GM18868 (cell line): ENCODE data around the gene ADI1.

Experiments
- ATAC-seq: cut with Tn5 transposase; IDR thresholded peaks from one replicate; pipeline ENCODE4 v1.9.1; 2021; ENCODE audit warnings: mild to moderate bottlenecking, moderate library complexity; ENCODE audit not compliant: unreplicated experiment

The ADI1 gene

GRCh38 chr2:3481736-3482362 is 37.5 kb downstream of the ADI1 start:
- no peak for ATAC-seq

GRCh38 chr2:3481011-3481400 is 38.3 kb downstream of the ADI1 start:
- ATAC-seq: no peak

- ATAC-seq: no peak
Observed at GRCh38 chr2:3480352-3481010, 38.9 kb downstream of the ADI1 start.

DNA sequence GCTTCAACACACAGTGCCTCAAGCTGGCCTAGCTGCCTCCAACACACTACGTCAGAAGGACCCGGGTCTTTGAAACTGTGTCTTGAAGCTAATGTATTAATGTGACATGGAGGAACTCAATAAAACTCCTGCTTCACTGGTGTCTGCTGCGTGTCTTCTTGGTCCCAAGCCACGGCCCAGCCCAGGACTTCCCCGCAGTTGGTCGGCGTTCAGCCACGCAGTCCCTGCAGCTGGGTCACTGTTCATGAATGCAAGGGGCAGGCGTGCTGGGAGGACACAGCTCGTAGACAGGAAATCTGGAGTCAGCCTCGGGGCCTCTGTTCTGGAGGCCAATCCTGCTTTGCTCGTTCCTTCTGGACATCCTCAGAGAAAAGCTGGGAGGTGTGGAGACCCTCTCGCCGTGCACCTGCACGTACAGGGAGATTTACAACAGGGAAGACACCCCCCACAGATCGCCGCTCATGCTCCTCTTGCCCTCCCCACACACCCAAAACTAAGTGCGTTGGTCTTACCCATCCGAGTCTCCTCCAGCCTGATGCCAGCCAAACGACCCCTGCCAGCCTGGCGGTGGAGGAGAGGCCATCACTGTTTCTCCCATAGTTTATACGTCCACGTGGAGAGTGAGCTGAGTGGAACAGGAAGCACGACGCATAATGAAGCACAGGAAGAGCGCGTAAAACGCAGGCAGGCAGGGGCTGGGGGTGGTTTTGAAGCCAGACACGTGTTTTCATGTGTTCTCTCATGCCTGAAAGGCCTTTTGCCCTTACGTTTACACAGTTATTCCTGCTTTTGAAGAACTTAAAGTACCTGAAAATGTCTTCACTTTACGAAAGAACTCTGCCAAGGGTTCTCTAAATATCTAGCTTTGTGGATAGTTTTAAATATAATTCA is 39.7 kb downstream of the ADI1 start:
- ATAC-seq: no peak

GRCh38 chr2:3478846-3479385 is 40.4 kb downstream of the ADI1 start:
- ATAC-seq: no peak

DNA sequence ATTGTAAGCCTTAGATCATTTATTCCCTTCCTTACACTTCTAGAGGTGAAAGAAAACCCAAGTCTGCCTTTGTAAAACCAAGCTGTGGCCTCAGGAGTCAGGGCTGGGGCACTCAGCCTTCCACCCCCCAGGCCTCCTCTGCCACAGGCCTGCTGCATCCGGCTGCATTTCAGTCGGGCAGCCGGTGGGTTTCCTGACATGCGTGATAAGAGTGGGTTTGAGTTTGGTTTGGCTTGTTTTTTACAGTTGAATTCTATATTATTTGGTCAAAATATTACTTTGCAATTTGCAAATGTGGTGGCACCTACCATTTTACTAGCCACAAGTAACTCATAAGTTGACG is 42.4 kb downstream of the ADI1 start:
- ATAC-seq: no peak

- ATAC-seq: no peak
Observed at GRCh38 chr2:3476321-3476984, 42.9 kb downstream of the ADI1 start.

DNA sequence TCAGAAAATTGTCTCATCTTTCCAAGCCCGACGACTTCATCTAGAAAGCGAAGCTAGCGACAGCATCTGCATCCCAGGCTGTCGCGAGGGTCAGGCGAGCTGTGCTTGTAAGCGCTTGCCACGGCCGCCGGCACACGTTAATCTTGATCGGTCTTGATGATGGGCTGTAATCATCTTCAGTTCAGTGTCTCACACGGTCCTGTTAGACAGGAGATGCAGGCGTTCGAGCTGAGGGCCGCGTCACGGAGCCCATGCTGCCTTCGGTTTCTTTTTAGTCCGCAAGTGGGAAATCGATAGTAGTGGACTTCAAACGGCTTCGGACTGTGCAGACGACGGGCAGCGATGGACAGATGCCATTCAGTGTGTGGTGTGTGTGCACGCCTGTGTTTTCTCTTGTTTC is 43.6 kb downstream of the ADI1 start:
- ATAC-seq: no peak

- no peak for ATAC-seq
Observed at GRCh38 chr2:3472966-3473365, 46.4 kb downstream of the ADI1 start.

GRCh38 chr2:3472296-3472695 is 47.0 kb downstream of the ADI1 start:
- ATAC-seq: no peak

- ATAC-seq: no peak
Observed at GRCh38 chr2:3470856-3471737, 48.2 kb downstream of the ADI1 start.

GRCh38 chr2:3470166-3470651 is 49.1 kb downstream of the ADI1 start:
- ATAC-seq: no peak

DNA sequence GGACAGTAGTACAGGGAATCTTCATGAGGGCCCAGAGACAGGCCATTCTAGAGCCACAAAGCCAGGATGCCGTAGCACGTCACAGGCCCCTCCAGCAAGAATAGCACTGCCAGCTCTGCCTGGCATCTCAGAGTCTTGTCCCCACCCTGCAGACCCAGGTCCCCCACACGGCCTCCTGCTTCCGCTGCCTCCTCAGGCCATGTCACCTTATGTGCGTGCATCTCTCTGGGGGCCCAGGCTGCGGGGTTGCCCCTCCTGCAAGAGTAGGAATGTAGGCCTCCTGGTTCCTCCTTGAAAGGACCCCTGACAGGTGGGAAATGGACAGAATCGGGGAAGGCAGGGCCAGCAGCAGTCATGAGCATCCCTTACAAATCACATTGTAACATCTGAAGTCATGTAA is 49.8 kb downstream of the ADI1 start:
- no peak for ATAC-seq

DNA sequence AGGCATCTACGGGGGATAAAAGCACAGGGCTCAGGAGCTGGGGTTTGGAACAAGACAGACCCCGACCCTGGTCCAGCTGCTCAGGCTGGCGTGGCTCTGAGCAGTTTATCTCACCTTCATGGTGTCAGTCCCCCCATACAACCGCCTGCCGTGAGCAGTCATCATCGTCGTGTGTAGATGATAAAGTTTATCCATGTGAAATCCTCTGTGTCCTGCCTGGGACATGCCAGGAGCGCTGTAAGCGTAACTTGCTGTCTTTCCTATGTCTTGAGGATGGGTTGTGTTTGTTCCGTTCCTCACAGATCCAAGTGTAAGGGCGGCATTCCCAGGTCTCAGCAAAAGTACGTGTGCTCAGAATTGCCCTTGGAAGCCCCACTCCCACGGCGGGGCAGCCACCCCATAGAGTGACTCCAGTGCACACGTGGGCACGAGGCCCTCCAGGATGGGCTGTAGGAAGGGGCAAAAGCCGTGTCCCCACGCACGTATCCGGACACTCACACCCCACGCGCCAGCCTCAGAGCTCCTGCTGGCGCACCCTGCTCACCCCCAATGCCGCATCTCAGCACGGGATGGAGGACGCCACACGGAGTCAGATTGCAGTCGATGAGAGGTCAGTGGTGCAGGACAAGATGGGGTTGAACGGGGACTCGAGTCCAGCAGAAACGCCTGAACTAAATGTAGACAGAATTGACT is 50.9 kb downstream of the ADI1 start:
- ATAC-seq: no peak

- ATAC-seq: no peak
Observed at GRCh38 chr2:3467654-3468053, 51.7 kb downstream of the ADI1 start.

DNA sequence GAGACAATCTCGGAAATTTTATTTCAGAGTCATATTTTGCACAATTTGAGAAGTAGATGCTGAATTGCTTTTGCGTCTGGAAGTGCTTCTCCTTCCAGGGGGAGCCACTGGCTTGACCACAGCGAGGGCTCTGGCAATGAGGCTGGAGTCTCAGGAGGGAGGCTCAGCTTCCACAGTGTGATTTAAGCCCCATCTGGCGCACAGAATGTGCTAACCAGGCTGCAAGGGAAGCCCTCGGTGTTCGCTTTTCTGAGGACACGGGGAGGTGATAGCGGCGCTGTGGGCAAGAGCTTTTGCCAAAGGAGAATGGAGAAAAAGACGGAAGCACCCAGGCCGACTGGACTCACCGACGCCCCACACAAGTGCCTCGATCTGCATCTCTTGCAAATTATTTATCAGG is 52.4 kb downstream of the ADI1 start:
- no peak for ATAC-seq

DNA sequence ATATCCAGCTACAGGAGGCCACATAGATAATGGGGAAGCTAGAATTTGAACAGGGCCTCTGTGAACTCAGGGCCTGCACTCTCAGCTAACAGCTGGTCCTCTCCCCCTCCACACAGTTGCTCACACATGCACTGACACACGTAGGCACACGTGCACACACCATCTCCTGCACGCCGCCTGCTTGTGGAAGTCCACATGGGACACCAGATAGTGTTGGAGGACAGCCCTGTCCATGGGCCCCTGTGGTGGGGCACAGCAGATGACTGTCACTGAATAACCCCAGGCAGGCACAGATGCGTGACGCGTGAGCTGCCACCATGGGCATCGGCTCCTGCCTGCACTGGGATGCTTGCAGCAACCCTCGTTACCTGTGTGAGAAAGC is 52.9 kb downstream of the ADI1 start:
- no peak for ATAC-seq

DNA sequence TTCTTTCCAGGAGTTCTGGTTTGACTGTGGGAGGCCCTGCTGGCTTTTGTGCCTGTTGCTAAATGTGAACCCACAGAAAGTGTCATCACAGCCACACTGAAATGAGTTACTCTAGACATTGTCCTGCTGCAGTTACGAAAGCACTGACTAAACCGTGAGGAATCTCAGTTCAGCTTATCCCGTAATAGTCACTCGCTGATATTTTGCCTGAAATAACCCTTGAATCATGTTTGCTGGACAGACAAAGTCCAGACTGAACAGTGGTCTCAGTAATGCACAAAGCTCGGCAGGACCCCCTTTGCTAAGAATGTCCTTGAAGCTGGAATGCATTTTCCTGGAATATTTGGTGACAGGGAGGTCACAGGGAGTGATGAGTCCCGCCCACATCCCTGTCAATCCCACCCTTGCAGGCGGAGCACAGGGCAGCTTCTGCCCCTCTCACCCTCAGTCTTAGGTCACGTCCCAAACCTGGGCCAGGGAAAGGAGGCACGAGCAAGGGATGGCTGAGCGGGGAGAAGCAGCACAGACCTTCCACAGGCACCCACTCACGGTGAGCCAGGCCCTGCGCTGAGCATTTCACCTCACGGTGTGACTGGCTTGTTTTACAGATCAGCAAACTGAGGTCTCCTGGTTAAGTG is 53.4 kb downstream of the ADI1 start:
- ATAC-seq: no peak

DNA sequence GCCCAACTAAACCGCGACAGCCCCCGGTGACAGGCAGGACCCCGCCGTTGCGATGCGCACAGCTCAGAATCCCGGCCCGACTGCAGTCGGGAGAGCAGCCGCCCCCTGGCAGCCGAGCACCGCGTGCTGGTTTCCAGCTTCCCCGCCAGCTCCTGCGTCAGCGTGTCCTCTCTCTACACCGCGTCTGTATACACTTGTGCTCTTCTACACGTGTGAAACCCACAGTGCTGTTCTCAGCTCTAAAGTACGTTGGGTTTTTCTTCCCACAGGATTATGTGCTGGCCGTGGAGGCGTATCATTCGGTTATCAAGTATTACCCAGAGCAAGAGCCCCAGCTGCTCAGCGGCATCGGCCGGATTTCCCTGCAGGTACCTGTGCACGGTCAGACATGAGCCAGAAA is 54.0 kb downstream of the ADI1 start:
- ATAC-seq: no peak
